Activated naive CD4-positive, alpha-beta T cell treated with anti-CD3 and anti-CD28 coated beads, Interleukin-2, amount 50 U/mL, for 72 hours (primary cell): Measurements from ENCODE around the gene SH2B3. TPM values are rescaled to one million over a fixed set of nuclear protein-coding genes. Genes with fewer than 3 reads are reported as not detected.
A peak's percentile ranks its signal among the peaks of the same experiment; 100 is the strongest.

Source experiments
- ATAC-seq, 2 donors: fragments of 150-1000 bp; cut with Tn5 transposase; 2 replicates each; pipeline ENCODE4 v1.10.0; 2021; ENCODE audit warnings: mild to moderate bottlenecking in 2 of 2, moderate library complexity in 2 of 2
- DNase-seq, 2 donors: peaks; one replicate each; pipeline ENCODE4 v3.0.0; 2021 to 2022; ENCODE audit warnings: low spot score in 2 of 2
- H3K27ac Mint-ChIP-seq, 2 donors: one replicate each; pipeline ENCODE4 v1.8.0; 2022; ENCODE audit warnings: mild to moderate bottlenecking in 2 of 2, mixed read lengths in 2 of 2
- H3K36me3 Mint-ChIP-seq, 2 donors: one replicate each; pipeline ENCODE4 v1.8.0; 2022; ENCODE audit warnings: mixed read lengths in 2 of 2
- H3K9me3 Mint-ChIP-seq, 2 donors: one replicate each; pipeline ENCODE4 v1.8.0; 2022; ENCODE audit warnings: mixed read lengths in 2 of 2
- total RNA-seq, 2 donors: library from RNA; stranded (reverse); gene quantifications; one replicate each; pipeline ENCODE4 v1.2.3, GENCODE V29; 2022

The SH2B3 gene
- total RNA-seq, 2 donors from 2014 or later = 18.0 to 24.6 TPM

- Mint-ChIP-seq H3K27ac (peak overlapping the region; percentile 70 to 85), H3K9me3 (no peaks in the 10 kb centered on the region), H3K36me3 (peaks cover 1 to 18% of the 10 kb centered on the region in 2 donors)
- DNase-seq (peak in 1 of 2 donors; percentile 73), ATAC-seq (peak; percentile 67 to 77)
Observed at GRCh38 chr12:111443586-111443985, 37.9 kb downstream of the SH2B3 start.

GRCh38 chr12:111444314-111444924 is 38.7 kb downstream of the SH2B3 start:
- peak; percentile 53 to 60 for ATAC-seq
- Mint-ChIP-seq H3K36me3 (peaks cover 4 to 15% of the 10 kb centered on the region in 2 donors), H3K9me3 (no peaks in the 10 kb centered on the region), H3K27ac (peak overlapping the region; percentile 85 to 87)
- peak in 1 of 2 donors; percentile 76 for DNase-seq

- H3K36me3 Mint-ChIP-seq = peaks cover 4 to 17% of the 10 kb centered on the region in 2 donors
Observed at GRCh38 chr12:111444925-111445725, 39.4 kb downstream of the SH2B3 start.

GRCh38 chr12:111445726-111446581 is 40.2 kb downstream of the SH2B3 start:
- ATAC-seq = no peak
- Mint-ChIP-seq H3K27ac (peak overlapping the region in 1 of 2 donors; percentile 50), H3K36me3 (peaks cover 4 to 25% of the 10 kb centered on the region in 2 donors), H3K9me3 (no peaks in the 10 kb centered on the region)
- DNase-seq = no peak

More at GRCh38 chr12:111444925-111445725, 39.4 kb downstream of the SH2B3 start:
- Mint-ChIP-seq H3K27ac (peak overlapping the region; percentile 85 to 87), H3K9me3 (no peaks in the 10 kb centered on the region)
- DNase-seq = peak; percentile 80 to 92
- ATAC-seq = peak; percentile 83 to 90

GRCh38 chr12:111446631-111447570 is 41.2 kb downstream of the SH2B3 start:
- Mint-ChIP-seq H3K36me3 (peaks cover 9 to 27% of the 10 kb centered on the region in 2 donors), H3K27ac (peak overlapping the region in 1 of 2 donors; percentile 50)
- no peak for DNase-seq

GRCh38 chr12:111447571-111448265 is 42.0 kb downstream of the SH2B3 start:
- H3K27ac Mint-ChIP-seq = peak overlapping the region in 1 of 2 donors; percentile 93
- ATAC-seq (no peak), DNase-seq (no peak)
- H3K9me3 Mint-ChIP-seq = no peaks in the 10 kb centered on the region
- H3K36me3 Mint-ChIP-seq = peaks cover 9 to 27% of the 10 kb centered on the region in 2 donors

More at GRCh38 chr12:111446631-111447570, 41.2 kb downstream of the SH2B3 start:
- ATAC-seq = no peak
- no peaks in the 10 kb centered on the region for H3K9me3 Mint-ChIP-seq

- ATAC-seq (no peak), DNase-seq (no peak)
- Mint-ChIP-seq H3K27ac (peak overlapping the region in 1 of 2 donors; percentile 93), H3K36me3 (peaks cover 9 to 27% of the 10 kb centered on the region in 2 donors), H3K9me3 (no peaks in the 10 kb centered on the region)
Observed at GRCh38 chr12:111448266-111448830, 42.6 kb downstream of the SH2B3 start.

- peak overlapping the region in 1 of 2 donors; percentile 25 for H3K27ac Mint-ChIP-seq
- H3K9me3 Mint-ChIP-seq = no peaks in the 10 kb centered on the region
- H3K36me3 Mint-ChIP-seq = peaks cover 9 to 27% of the 10 kb centered on the region in 2 donors
- no peak for DNase-seq
- no peak for ATAC-seq
Observed at GRCh38 chr12:111448846-111449790, 43.4 kb downstream of the SH2B3 start.

GRCh38 chr12:111450676-111451075 is 45.0 kb downstream of the SH2B3 start:
- Mint-ChIP-seq H3K36me3 (peaks cover 9 to 27% of the 10 kb centered on the region in 2 donors), H3K9me3 (no peaks in the 10 kb centered on the region), H3K27ac (peak overlapping the region in 1 of 2 donors; percentile 65)
- DNase-seq = no peak
- ATAC-seq = no peak

- H3K36me3 Mint-ChIP-seq = peaks cover 9 to 27% of the 10 kb centered on the region in 2 donors
Observed at GRCh38 chr12:111451232-111451631, 45.5 kb downstream of the SH2B3 start.

GRCh38 chr12:111451649-111452129 is 46.0 kb downstream of the SH2B3 start:
- no peak for DNase-seq
- no peaks in the 10 kb centered on the region for H3K9me3 Mint-ChIP-seq
- peaks cover 9 to 24% of the 10 kb centered on the region in 2 donors for H3K36me3 Mint-ChIP-seq
- peak overlapping the region in 1 of 2 donors; percentile 0 for H3K27ac Mint-ChIP-seq
- peak in 1 of 2 donors; percentile 31 for ATAC-seq

More at GRCh38 chr12:111451232-111451631, 45.5 kb downstream of the SH2B3 start:
- DNase-seq (no peak), ATAC-seq (no peak)
- Mint-ChIP-seq H3K9me3 (no peaks in the 10 kb centered on the region), H3K27ac (peak overlapping the region in 1 of 2 donors; percentile 3)

GRCh38 chr12:111453071-111453989 is 47.6 kb downstream of the SH2B3 start:
- DNase-seq (no peak), ATAC-seq (no peak)
- no peaks in the 10 kb centered on the region for H3K9me3 Mint-ChIP-seq
- peaks cover 9 to 14% of the 10 kb centered on the region in 2 donors for H3K36me3 Mint-ChIP-seq
- peak overlapping the region in 1 of 2 donors; percentile 93 for H3K27ac Mint-ChIP-seq

- H3K9me3 Mint-ChIP-seq = no peaks in the 10 kb centered on the region
- peaks cover 5 to 12% of the 10 kb centered on the region in 2 donors for H3K36me3 Mint-ChIP-seq
- ATAC-seq (no peak), DNase-seq (no peak)
- H3K27ac Mint-ChIP-seq = peak overlapping the region in 1 of 2 donors; percentile 93
Observed at GRCh38 chr12:111454311-111454710, 48.6 kb downstream of the SH2B3 start.
